CD4-positive, alpha-beta T cell (primary cell): Measurements from ENCODE around the gene MAPK13. TPM values are rescaled to one million over a fixed set of nuclear protein-coding genes. Genes with fewer than 3 reads are reported as not detected.

Experiments
- ATAC-seq: fragments of 200-7000 bp; cut with Tn5 transposase; one replicate; pipeline ENCODE4 v1.10.0; 2022; ENCODE audit warnings: mild to moderate bottlenecking; ENCODE audit not compliant: poor library complexity
- CTCF ChIA-PET: fragments of 350-600 bp; sonication (Branson Sonifier 250); formaldehyde crosslinking; loops from one replicate; lab custom pipeline; 2021; ENCODE audit warnings: antibody characterized with exemption, inconsistent platforms; lab: Charles Lee
- POLR2A ChIA-PET: fragments of 350-600 bp; sonication (Branson Sonifier 250); formaldehyde crosslinking; loops from one replicate; lab custom pipeline; 2021; ENCODE audit warnings: antibody characterized with exemption, inconsistent platforms; lab: Charles Lee
- DNase-seq, 14 experiments: peaks; one replicate each; pipeline ENCODE4 v3.0.0-alpha.2; 2013 to 2020; ENCODE audit warnings: mixed read lengths in 2 of 14
- H3K27ac ChIP-seq, 2 donors: one replicate each; pipeline versions ENCODE4 v1.5.1 to v1.7.0; 2013; ENCODE audit warnings: low read length in 2 of 2, low read depth in 1 of 2, mild to moderate bottlenecking in 1 of 2
- H3K27me3 ChIP-seq, 2 experiments: 1 replicate in 1 of 2; 2 replicates in 1 of 2; pipeline versions ENCODE4 v1.6.1 to v1.7.0; 2013; ENCODE audit warnings: low read length in 2 of 2, control low read depth in 1 of 2, mild to moderate bottlenecking in 1 of 2, moderate library complexity in 1 of 2; ENCODE audit not compliant: insufficient read depth in 2 of 2, control insufficient read depth in 1 of 2
- H3K36me3 ChIP-seq: one replicate; pipeline ENCODE4 v1.6.1; 2013; ENCODE audit warnings: low read length, control low read depth; ENCODE audit not compliant: insufficient read depth
- H3K4me1 ChIP-seq: one replicate; pipeline ENCODE4 v1.6.1; 2013; ENCODE audit warnings: low read length, control low read depth; ENCODE audit not compliant: insufficient read depth
- H3K4me3 ChIP-seq: one replicate; pipeline ENCODE4 v1.5.1; 2013; ENCODE audit warnings: mild to moderate bottlenecking, low read length, moderate library complexity
- H3K9me3 ChIP-seq, 2 experiments: 1 replicate in 1 of 2; 2 replicates in 1 of 2; pipeline versions ENCODE4 v1.6.1 to v1.7.0; 2013; ENCODE audit warnings: low read length in 2 of 2, mild to moderate bottlenecking in 2 of 2, control low read depth in 1 of 2, moderate library complexity in 1 of 2; ENCODE audit not compliant: control insufficient read depth in 1 of 2, insufficient read depth in 1 of 2
- H3K27ac Mint-ChIP-seq: one replicate; pipeline ENCODE4 v1.8.0; 2020; ENCODE audit warnings: mixed read lengths
- H3K27me3 Mint-ChIP-seq: one replicate; pipeline ENCODE4 v1.8.0; 2021; ENCODE audit warnings: mixed read lengths
- H3K36me3 Mint-ChIP-seq: one replicate; pipeline ENCODE4 v1.8.0; 2021; ENCODE audit warnings: low read depth, mixed read lengths
- H3K4me1 Mint-ChIP-seq: one replicate; pipeline ENCODE4 v1.8.0; 2021; ENCODE audit warnings: low read depth, mixed read lengths
- H3K4me3 Mint-ChIP-seq: one replicate; pipeline ENCODE4 v1.8.0; 2020; ENCODE audit warnings: mild to moderate bottlenecking, mixed read lengths
- H3K9me3 Mint-ChIP-seq: one replicate; pipeline ENCODE4 v1.8.0; 2020; ENCODE audit warnings: mixed read lengths
- CTCF ChIP-seq: fragments of 200-600 bp; IDR thresholded peaks from one replicate; pipeline ENCODE4 v1.8.0; 2022; ENCODE audit warnings: antibody characterized with exemption, mild to moderate bottlenecking
- intact Hi-C, 2 experiments: fragments of 100-400 bp; cut with DNase I in 1 of 2; cut with micrococcal nuclease in 1 of 2; formaldehyde crosslinking; loops; one replicate each; pipeline versions ENCODE4 v1.15.1 to v1.9.0; 2023 to 2025; cut with DNase I, micrococcal nuclease
- total RNA-seq, 174 experiments: library from RNA in 2 of 174; stranded (reverse) in 2 of 174; gene quantifications; one replicate each; pipeline ENCODE4 v1.2.3 and lab custom pipeline; 2021 to 2026

Gene MAPK13
- total RNA-seq, 2 experiments from 2014 or later: 58.5 to 63.5 TPM

GRCh38 chr6:36125575-36125974 lies 4.7 kb upstream of the MAPK13 start:
- Mint-ChIP-seq H3K9me3 (no peaks in the 10 kb centered on the region), H3K27me3 (no peaks in the 10 kb centered on the region), H3K27ac (peak overlapping the region; percentile 52), H3K4me3 (no peak overlapping the region), H3K4me1 (peaks cover 66% of the 10 kb centered on the region), H3K36me3 (no peaks in the 10 kb centered on the region)
- H3K36me3 ChIP-seq: no peaks in the 10 kb centered on the region
- ATAC-seq (no peak), DNase-seq (no peak)
- H3K27me3 ChIP-seq: no peaks in the 10 kb centered on the region
- H3K4me1 ChIP-seq: peaks cover 81% of the 10 kb centered on the region
- ChIA-PET CTCF (no interaction called here), POLR2A (interaction anchor here (0.9 kb wide), 1 partner anchor 25 kb away, joined by 3 read pairs; no protein-coding TSS in a partner anchor)
- intact Hi-C loops: loop anchor here in 1 of 2 experiments (10.0 kb wide), 1 partner anchor 159 kb away; no protein-coding TSS in a partner anchor
- TF ChIP-seq CTCF: no peak
- H3K27ac ChIP-seq: no peak overlapping the region
- no peaks in the 10 kb centered on the region for H3K9me3 ChIP-seq
- no peak overlapping the region for H3K4me3 ChIP-seq

- H3K4me1 Mint-ChIP-seq: peaks cover 65% of the 10 kb centered on the region
- no peaks in the 10 kb centered on the region for H3K27me3 ChIP-seq
- CTCF ChIA-PET: interaction anchor here (1.2 kb wide), 1 partner anchor 176 kb away, joined by 3 read pairs; no protein-coding TSS in a partner anchor
- ATAC-seq: no peak
- H3K4me1 ChIP-seq: peaks cover 81% of the 10 kb centered on the region
- DNase-seq: no peak
- H3K27me3 Mint-ChIP-seq: no peaks in the 10 kb centered on the region
- no peaks in the 10 kb centered on the region for H3K9me3 ChIP-seq
- intact Hi-C loops: loop anchor here in 1 of 2 experiments (10.0 kb wide), 1 partner anchor 159 kb away; no protein-coding TSS in a partner anchor
- no peak for TF ChIP-seq CTCF
- no peaks in the 10 kb centered on the region for H3K36me3 ChIP-seq
- no peak overlapping the region for H3K27ac ChIP-seq
- peak overlapping the region; percentile 18 for H3K4me3 Mint-ChIP-seq
- H3K36me3 Mint-ChIP-seq: no peaks in the 10 kb centered on the region
- no peak overlapping the region for H3K4me3 ChIP-seq
- POLR2A ChIA-PET: interaction anchor here (0.6 to 1.2 kb wide), 5 partner anchors 26 to 1902 kb away, joined by 3 to 4 read pairs (median 3); no protein-coding TSS in a partner anchor
- no peaks in the 10 kb centered on the region for H3K9me3 Mint-ChIP-seq
- H3K27ac Mint-ChIP-seq: peak overlapping the region; percentile 52
Measured at GRCh38 chr6:36126121-36126520, 4.2 kb upstream of the MAPK13 start.

- ChIA-PET POLR2A (interaction anchor here (0.6 to 1.2 kb wide), 6 partner anchors 27 to 1903 kb away, joined by 3 to 4 read pairs (median 3); no protein-coding TSS in a partner anchor), CTCF (interaction anchor here (1.2 kb wide), 1 partner anchor 175 kb away, joined by 3 read pairs; no protein-coding TSS in a partner anchor)
- peak in 3 of 14 experiments; percentile 34 to 52 (median 38) for DNase-seq
- H3K4me3 ChIP-seq: no peak overlapping the region
- no peak for ATAC-seq
- no peaks in the 10 kb centered on the region for H3K27me3 ChIP-seq
- H3K27ac ChIP-seq: no peak overlapping the region
- H3K9me3 ChIP-seq: no peaks in the 10 kb centered on the region
- H3K4me1 Mint-ChIP-seq: peaks cover 65% of the 10 kb centered on the region
- H3K9me3 Mint-ChIP-seq: no peaks in the 10 kb centered on the region
- peaks cover 5% of the 10 kb centered on the region for H3K36me3 Mint-ChIP-seq
- no peaks in the 10 kb centered on the region for H3K36me3 ChIP-seq
- intact Hi-C loops: loop anchor here in 1 of 2 experiments (10.0 kb wide), 1 partner anchor 158 kb away; no protein-coding TSS in a partner anchor
- H3K4me3 Mint-ChIP-seq: peak overlapping the region; percentile 18
- H3K27ac Mint-ChIP-seq: peak overlapping the region; percentile 52
- peaks cover 81% of the 10 kb centered on the region for H3K4me1 ChIP-seq
- no peaks in the 10 kb centered on the region for H3K27me3 Mint-ChIP-seq
- TF ChIP-seq CTCF: no peak
Measured at GRCh38 chr6:36126553-36127458, 3.5 kb upstream of the MAPK13 start.
